Measurements from ENCODE around the gene FREM1.

- TF ChIP-seq CTCF (conservative IDR thresholded peaks at IDR 0.05) (no peak), EZH2 (IDR thresholded peaks at IDR 0.05; ENCODE audit: low read depth) (no peak)
Measured at GRCh38 chr9:14909601-14909960, 647 bp downstream of the FREM1 start.
